SK-N-MC (cell line): ENCODE measurements around the gene PPME1.

ENCODE experiments used
- DNase-seq: peaks from one replicate; pipeline ENCODE4 v3.0.0-alpha.2; 2011; ENCODE audit warnings: low read depth, low spot score
- H3K27ac ChIP-seq: fragments of 200-600 bp; sonication (generic); 2 replicates; pipeline ENCODE4 v1.5.1; 2016; ENCODE audit warnings: mixed run types
- H3K36me3 ChIP-seq: fragments of 200-600 bp; sonication (generic); 2 replicates; pipeline ENCODE4 v1.6.1; 2017; ENCODE audit warnings: antibody characterized with exemption, low read length, mixed read lengths; ENCODE audit not compliant: insufficient read depth
- H3K4me3 ChIP-seq: fragments of 200-600 bp; sonication (generic); 2 replicates; pipeline ENCODE4 v1.5.1; 2016
- H3K9ac ChIP-seq: fragments of 200-600 bp; sonication (generic); 2 replicates; pipeline ENCODE4 v1.8.0; 2017; ENCODE audit warnings: mixed run types, mixed read lengths; ENCODE audit not compliant: insufficient read length
- H3K9me3 ChIP-seq: fragments of 200-600 bp; sonication (generic); 2 replicates; pipeline ENCODE4 v1.6.1; 2017; ENCODE audit warnings: low read depth, mild to moderate bottlenecking, antibody characterized with exemption, low read length, moderate library complexity, mixed read lengths
- EZH2 ChIP-seq: fragments of 200-600 bp; sonication (generic); IDR thresholded peaks from one replicate; pipeline ENCODE4 v1.6.1; 2017; ENCODE audit warnings: antibody characterized with exemption
- FOXP2 ChIP-seq: optimal IDR thresholded peaks from 2 replicates; pipeline ENCODE3; 2011; ENCODE audit warnings: mild to moderate bottlenecking, moderate library complexity; ENCODE audit not compliant: insufficient read depth; ENCODE audit errors: extremely low read length, control extremely low read depth
- POLR2AphosphoS5 ChIP-seq: IDR thresholded peaks from 2 replicates; pipeline ENCODE4 v1.6.1; 2012; ENCODE audit warnings: mild to moderate bottlenecking, low read depth, low read length, borderline replicate concordance

PPME1 gene

DNA sequence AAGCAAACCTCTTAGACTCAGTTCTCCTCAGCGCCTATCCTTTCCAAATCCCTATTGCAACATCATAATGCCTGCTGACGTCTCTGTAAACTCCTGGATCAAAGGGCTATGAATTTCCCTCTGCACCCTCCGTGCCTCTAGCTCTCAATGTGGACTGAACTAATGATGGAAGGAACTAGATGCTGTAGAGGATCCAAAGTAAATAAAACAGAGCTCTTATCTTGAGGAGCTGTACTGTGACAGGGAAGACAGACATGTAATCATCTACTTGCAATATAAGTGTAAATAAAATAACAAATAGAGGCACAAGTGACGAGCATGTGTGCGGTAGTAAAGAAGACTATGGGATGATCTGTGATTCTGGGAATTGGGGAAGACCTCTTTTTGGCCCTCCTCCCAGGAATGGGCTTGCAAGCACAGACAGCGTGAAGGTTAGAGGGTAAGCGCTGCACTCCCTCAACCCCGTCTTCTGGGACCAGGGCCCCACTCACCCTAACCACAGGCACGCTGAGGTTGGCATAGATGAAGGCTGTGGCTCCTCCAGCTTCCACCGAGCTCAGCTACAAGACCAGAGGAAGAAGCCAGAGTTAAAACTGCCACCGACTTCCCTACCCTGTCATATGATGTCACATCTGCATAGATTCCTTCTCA lies 98.2 kb downstream of the PPME1 start:
- Histone ChIP-seq H3K9me3 (no peaks in the 10 kb centered on the region), H3K27ac (no peak overlapping the region), H3K4me3 (no peak overlapping the region), H3K9ac (no peak overlapping the region), H3K36me3 (no peaks in the 10 kb centered on the region)
- no peak for DNase-seq
- no peak for TF ChIP-seq EZH2
- TF ChIP-seq POLR2AphosphoS5: no peak
- no peak for TF ChIP-seq FOXP2

DNA sequence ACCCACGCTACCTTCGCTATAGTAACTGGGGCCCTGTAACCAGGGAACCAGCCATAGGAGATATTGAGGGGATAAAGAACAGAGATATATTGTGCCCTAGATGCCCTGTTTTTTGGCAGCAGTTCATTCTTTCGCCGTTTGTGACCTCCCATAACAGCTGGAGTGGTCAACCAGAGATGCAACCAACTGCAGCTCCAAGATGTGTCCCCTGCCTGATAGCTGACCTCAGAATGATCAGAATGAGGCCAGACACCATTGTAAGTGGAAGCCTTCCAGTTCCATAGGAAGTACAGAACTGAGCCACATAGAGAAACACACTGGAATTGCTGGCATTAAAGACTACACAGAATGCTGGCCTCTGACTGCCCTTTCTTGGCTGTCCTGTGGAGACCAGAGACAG lies 101.2 kb downstream of the PPME1 start:
- Histone ChIP-seq H3K9me3 (no peaks in the 10 kb centered on the region), H3K27ac (no peak overlapping the region), H3K4me3 (no peak overlapping the region), H3K36me3 (no peaks in the 10 kb centered on the region), H3K9ac (no peak overlapping the region)
- DNase-seq: no peak
- TF ChIP-seq FOXP2 (no peak), EZH2 (no peak), POLR2AphosphoS5 (no peak)

DNA sequence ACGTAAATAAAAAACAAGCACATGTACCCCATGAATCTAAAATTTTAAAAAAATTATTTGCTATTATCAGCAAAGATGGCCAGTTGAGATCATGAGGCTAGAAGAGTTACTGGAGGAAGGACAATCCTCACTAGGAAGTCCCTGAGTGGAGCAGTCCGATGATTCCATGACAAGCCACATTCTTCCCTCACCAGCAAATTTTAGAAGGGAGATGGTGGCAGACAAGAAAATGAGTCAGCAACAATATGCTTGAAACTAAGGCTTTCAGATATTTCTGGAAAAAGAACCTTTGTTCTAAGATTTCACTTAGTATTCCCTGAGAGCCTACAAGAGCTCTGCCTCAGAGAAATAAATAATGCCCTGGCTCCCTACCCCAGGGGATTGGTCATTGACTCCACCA lies 105.5 kb downstream of the PPME1 start:
- no peaks in the 10 kb centered on the region for H3K36me3 ChIP-seq
- H3K4me3 ChIP-seq: no peak overlapping the region
- no peak for DNase-seq
- TF ChIP-seq EZH2: no peak
- no peak for TF ChIP-seq POLR2AphosphoS5
- TF ChIP-seq FOXP2: no peak
- H3K9me3 ChIP-seq: no peaks in the 10 kb centered on the region
- H3K9ac ChIP-seq: no peak overlapping the region
- no peak overlapping the region for H3K27ac ChIP-seq

DNA sequence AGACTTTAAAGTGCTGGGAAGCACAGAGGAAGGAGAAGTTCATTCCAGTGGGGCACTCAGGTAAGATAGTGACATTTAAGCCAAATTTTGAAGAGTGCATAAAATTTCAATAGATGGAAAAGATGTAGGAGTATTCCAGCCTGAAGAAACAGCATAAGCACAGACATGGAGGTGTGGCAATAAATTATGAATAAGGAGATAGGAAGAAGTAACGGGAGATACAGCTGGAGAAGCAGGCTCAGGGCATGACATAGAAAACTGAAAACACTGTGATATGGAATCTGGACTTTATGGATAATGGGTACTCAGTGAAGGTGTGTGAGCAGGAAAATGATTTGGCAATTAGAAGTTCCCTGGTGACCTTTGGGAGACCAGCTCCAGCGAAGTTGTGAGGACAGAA lies 107.0 kb downstream of the PPME1 start:
- H3K9me3 ChIP-seq: no peaks in the 10 kb centered on the region
- no peak for TF ChIP-seq POLR2AphosphoS5
- no peak for TF ChIP-seq FOXP2
- no peak for TF ChIP-seq EZH2
- H3K4me3 ChIP-seq: no peak overlapping the region
- no peak for DNase-seq
- no peak overlapping the region for H3K27ac ChIP-seq
- H3K36me3 ChIP-seq: no peaks in the 10 kb centered on the region
- H3K9ac ChIP-seq: no peak overlapping the region

DNA sequence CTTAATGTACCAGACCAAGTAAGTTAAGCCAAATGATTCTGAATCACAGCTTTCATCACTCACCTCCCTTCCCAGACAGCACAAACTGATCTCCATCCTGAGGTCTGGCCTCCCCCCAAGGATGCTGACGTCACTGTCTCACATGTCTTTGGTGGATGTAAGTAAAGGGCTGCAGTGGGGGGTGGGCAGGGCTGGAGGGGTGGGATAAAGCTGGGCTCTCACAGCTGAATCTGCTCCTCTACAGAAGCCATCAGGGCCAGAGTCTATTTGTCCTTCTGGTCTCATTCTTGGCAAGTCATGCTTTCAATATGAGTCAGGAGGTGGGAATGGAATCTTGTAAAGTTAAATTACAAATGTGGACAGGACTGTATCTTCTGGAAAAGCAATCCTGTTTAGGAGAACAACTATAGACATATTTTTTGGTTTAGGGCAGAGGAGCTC lies 107.7 kb downstream of the PPME1 start:
- H3K9ac ChIP-seq: no peak overlapping the region
- TF ChIP-seq POLR2AphosphoS5 (no peak), EZH2 (no peak), FOXP2 (no peak)
- no peaks in the 10 kb centered on the region for H3K9me3 ChIP-seq
- no peak overlapping the region for H3K27ac ChIP-seq
- no peak overlapping the region for H3K4me3 ChIP-seq
- no peak for DNase-seq
- H3K36me3 ChIP-seq: no peaks in the 10 kb centered on the region

DNA sequence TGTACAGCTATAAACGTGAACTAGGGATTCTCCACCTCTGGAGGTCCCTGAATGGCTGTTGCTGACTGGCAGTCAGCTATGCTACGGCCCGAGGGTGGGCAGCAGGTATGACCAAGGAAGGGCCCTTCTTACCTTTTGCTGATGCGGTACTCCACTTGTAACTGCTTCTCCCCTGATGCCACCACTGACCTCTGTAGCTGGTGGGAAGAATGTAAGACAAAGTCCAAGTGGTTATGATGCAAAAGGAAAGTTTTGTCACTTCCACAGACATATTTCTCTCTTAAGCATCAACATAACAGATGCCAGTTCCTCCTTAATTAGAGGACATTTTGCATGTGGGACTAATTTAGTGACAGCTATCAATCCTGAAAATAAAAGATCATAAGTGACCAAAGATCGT lies 108.2 kb downstream of the PPME1 start:
- no peaks in the 10 kb centered on the region for H3K9me3 ChIP-seq
- TF ChIP-seq FOXP2 (no peak), POLR2AphosphoS5 (no peak), EZH2 (no peak)
- H3K36me3 ChIP-seq: no peaks in the 10 kb centered on the region
- no peak for DNase-seq
- H3K9ac ChIP-seq: no peak overlapping the region
- H3K27ac ChIP-seq: no peak overlapping the region
- H3K4me3 ChIP-seq: no peak overlapping the region

DNA sequence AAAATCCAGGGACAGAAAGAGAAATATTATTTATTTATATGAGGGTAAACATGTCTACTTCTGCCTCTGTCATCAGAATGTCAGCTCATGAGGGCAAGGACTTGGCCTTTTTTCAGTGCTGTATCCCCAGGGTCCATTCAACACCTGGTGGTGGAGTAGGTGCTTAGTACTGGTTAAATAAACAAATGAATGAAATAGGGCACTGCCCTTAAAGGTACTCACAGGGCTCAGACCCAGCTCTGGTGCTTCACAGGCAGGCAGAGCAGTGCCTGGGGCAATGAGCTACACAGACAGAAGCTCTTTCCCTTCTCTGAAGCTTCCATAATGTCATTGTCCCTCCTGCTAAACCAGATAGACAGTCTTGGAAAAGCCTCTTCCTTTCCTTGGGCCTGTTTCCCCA lies 109.4 kb downstream of the PPME1 start:
- no peaks in the 10 kb centered on the region for H3K9me3 ChIP-seq
- TF ChIP-seq POLR2AphosphoS5 (no peak), FOXP2 (no peak), EZH2 (no peak)
- DNase-seq: no peak
- H3K4me3 ChIP-seq: no peak overlapping the region
- no peak overlapping the region for H3K9ac ChIP-seq
- no peaks in the 10 kb centered on the region for H3K36me3 ChIP-seq
- no peak overlapping the region for H3K27ac ChIP-seq

DNA sequence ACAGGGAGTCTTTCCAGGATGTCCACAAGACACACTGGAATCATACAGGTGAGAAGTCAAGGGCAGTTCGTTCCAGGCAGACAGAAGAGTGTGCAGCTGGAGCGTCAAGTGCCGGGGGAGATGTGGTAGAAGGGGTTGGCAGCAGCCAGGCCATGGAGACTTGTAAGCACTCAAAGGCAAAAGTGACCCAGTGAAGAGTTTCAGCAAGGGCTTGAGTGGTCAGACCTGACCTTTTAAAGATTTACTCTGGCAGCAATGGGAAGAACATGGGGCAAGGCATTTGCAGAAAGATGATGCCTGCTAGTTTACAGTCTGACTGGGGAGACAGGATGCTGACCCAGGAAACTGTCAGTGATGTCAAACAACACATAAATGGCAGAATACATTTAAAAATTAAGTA lies 111.3 kb downstream of the PPME1 start:
- Histone ChIP-seq H3K36me3 (no peaks in the 10 kb centered on the region), H3K27ac (no peak overlapping the region), H3K4me3 (no peak overlapping the region), H3K9ac (no peak overlapping the region), H3K9me3 (no peaks in the 10 kb centered on the region)
- no peak for DNase-seq
- no peak for TF ChIP-seq FOXP2
- no peak for TF ChIP-seq POLR2AphosphoS5
- TF ChIP-seq EZH2: no peak

DNA sequence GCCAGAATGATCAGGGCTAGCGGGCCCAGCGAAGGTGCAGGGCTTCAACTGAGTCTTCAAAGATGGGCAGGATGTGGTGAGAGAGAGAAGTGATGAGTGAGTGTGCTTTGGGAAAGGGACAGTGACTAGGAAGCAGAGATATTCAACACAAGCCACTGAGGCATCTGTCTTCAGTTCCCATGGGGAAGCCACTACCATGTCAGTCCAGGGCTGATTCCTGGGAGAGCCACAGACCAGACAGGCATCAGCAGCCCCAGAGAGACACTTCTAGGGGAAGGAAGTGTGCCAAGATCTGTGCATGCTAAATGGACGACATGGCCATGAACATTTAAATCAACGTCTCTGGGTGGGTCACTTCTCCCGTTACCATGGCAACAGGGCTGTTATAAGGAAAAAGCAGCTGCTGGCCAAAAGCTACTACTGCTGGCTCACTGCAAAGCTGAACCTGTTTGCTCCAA lies 111.9 kb downstream of the PPME1 start:
- no peak overlapping the region for H3K4me3 ChIP-seq
- H3K9me3 ChIP-seq: no peaks in the 10 kb centered on the region
- H3K27ac ChIP-seq: no peak overlapping the region
- H3K9ac ChIP-seq: no peak overlapping the region
- H3K36me3 ChIP-seq: no peaks in the 10 kb centered on the region
- TF ChIP-seq POLR2AphosphoS5: no peak
- no peak for TF ChIP-seq EZH2
- no peak for TF ChIP-seq FOXP2
- no peak for DNase-seq
